K562 treated with DMSO at 1 percent for 4 hours (cell line): ENCODE data around the gene PKLR. TPM values are rescaled to one million over a fixed set of nuclear protein-coding genes. Genes with fewer than 3 reads are reported as not detected.

ENCODE experiments used
- total RNA-seq: library from RNA; unstranded; fragments of 300-600 nt; gene quantifications from 2 replicates; pipeline ENCODE4 v1.2.3, GENCODE V29; 2022; ENCODE audit not compliant: insufficient read depth

Gene PKLR
- total RNA-seq, result 25.1 and 25.8 TPM in 2 replicates

DNA sequence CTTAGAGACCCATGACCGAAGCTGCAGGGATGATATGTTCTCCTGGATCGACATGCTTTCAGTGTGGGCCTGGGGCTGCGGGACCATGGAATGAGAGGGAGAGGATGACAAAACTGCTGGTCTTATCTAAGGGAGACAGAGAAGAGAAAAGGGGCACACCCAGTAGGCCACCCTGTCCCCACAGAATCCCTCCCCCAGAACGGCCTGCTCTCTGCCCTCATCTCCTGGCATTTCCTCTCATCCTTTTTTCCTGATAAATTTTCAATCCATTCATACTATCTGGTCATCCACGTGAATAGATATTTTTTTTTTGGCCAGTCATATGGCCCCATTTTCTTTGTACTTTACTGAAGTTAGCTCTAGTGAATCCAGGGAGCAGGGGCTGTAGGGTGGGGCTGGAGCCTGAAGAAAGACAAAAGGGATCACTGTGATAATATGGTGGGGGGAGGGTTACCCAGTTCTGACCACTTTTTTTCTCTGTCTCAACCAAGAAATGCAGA is at the start of gene PKLR:
PKLR (minus strand) TSS at position 97 of the 500 bp plus-strand sequence; CDS start at position 54, 43 bp downstream.

DNA sequence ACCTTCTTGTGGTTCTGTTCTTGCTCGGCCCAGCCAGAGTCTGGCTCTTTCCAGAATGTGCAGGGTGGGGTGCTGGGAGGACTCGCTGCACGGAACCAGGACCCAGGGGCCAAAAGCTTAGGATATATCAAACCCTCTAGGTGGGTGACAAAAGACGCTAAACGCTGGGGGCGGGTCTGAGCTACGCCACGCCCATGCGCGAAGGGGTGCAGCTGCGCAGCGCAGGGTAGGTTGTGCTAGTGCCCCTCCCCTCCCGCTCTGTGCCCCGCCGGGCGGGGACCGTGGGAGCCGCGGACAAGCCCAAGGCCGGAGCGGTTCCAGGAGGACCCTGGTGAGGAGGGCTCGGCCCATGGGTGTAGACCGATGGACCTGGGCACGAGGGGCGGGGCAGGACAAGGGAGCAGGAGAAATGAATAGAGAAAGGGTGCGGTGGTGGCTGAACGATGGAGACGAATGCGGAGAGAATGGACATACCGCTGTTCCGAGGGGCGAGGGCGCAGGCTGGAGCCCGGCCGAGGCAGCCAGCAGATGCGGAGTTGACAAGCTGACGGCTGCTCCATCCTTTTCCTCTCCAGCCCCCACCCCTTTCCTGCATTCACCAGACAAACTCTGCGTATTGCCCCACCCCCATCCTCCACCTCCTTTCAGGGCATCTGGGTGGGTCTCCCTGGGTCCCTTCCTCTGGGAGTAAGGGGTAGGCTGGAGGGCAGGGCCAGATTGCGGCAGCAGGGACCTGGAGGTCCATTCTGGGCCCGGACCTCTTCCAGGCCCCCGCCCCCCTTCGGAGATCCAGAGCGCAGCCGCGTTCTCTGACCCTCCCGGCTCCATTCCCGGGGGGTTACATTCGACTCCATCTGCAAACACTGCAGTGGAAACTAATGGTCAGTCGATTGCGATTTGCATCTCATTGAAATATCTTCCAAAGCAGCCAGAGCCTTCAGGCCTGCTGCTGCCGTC is 19.7 kb upstream of the PKLR start, which contains the start of gene RUSC1:
RUSC1 (plus strand) TSS at position 234 of the 957 bp plus-strand sequence. CDS start 880 bp downstream, outside the sequence.

DNA sequence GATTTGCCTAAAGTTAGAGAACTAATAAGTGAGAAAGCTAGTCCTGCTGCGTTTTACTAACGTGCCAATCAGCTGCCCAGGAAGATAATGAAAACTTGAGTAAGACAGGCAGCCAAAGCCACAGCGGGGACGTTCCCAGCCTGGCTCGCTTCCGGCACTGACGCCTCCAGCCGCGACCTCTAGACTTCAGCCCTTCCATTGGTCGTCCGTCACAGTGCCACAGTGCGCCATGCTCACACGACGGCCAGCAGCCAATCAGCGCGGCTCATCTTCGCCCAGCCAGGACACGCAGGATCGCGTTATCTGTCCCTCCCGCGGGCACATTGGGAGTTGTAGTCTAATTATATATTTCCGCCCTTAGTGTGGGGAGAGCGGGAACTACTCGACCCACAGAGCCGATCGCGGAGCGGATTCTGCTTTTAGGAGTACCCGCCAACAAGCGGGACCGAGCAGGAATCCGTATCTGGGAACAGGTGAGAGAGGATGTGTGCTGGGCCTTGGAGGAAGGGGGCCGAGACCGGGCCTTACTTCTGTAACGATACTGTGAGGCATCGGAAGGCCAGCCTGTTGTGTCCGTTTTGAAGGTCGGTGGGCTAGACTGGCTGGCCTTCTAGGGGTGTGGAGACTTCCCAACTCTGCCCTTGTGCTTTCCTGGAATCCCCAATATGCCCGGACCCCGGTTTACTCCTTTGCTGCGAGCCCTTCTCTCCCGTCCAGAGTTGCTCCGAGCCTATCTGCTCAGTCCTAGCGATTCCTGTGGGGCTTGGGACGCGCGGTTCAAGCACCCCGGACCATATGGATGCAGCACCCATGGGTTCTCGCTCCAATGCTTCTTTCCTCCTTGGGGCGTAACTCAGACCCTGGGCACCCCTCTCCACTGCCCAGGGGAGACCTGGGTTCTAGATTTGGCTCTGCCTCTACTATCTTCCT is 7.5 kb upstream of the PKLR start, which contains the start of gene FDPS:
FDPS (plus strand) TSS at position 374 of the 930 bp plus-strand sequence. CDS start 924 bp downstream, outside the sequence.

DNA sequence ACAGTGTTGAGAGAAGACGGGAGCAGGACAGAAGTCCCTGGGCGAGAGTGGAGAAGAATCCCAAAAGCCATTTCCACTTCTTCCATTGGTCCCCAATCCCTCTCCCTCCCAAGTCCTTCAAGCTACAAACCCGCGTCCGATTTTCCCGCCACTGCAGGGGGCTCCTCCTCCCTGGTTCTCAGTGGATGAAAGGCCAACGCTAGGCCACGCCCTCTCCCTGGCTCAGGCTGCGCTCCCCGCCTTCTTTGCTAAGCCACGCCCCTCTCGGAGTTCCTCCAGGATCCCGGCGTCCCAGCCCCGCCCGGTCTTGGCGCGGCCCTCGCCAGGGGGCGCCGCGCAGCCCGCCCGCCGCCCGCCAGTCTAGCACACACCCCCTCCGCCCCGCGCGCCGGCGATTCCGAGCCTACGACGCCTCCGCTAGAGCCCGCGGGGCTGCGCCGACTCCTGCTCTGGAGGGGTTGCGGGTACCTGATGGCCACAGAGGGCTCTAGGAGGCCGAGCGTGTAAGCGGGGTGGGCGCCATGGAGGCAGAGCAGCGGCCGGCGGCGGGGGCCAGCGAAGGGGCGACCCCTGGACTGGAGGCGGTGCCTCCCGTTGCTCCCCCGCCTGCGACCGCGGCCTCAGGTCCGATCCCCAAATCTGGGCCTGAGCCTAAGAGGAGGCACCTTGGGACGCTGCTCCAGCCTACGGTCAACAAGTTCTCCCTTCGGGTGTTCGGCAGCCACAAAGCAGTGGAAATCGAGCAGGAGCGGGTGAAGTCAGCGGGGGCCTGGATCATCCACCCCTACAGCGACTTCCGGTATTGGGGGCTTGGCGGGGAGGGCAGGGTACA is 24.0 kb downstream of the PKLR start, which contains the start of gene HCN3:
HCN3 (plus strand) TSS at position 394 of the 832 bp plus-strand sequence; CDS start at position 522, 128 bp downstream.

DNA sequence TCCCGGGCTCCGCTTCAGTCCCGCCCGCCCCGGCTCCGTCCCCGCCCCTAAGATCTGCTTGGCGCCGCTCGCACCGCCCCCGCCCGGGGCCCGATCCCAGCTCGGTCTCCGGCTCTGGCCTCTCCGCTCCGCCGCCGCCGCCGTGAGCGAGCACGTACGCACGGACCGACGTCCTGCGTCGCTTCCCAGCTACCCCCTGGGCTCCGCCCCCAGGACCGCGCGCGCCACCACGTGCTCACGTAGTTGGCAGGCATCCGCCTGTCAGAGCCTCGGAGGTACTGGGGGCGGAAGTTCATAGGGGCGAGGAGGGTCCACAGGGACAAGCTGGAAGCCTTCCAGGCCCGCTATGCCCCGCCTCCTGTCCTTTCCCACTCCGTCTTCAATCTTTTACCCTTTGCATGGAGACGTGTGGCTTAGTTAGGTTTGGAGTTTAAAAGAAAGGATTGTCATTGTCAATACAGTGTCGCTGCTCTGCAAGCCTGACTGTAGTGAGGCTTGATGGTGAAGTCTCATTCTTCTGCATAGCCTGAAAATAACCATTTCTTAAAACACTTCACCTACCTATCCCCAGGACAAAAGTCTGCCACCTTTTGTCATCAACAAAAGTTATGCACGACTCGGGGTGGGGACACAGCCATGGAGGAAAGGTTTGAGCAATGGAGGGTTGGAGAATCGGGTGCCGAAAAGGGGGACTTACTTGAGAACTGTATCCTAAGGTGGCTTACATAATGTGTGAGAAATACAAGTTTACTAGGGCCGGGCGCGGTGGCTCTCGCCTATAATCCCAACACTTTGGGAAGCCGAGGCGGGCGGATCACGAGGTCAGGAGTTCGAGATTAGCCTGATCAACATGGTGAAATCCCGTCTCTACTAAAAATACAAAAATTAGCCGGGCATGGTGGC is 27.6 kb downstream of the PKLR start, which contains the start of gene CLK2:
CLK2 (minus strand) TSS at position 162 of the 903 bp plus-strand sequence. CDS start 2,527 bp downstream, outside the sequence.

DNA sequence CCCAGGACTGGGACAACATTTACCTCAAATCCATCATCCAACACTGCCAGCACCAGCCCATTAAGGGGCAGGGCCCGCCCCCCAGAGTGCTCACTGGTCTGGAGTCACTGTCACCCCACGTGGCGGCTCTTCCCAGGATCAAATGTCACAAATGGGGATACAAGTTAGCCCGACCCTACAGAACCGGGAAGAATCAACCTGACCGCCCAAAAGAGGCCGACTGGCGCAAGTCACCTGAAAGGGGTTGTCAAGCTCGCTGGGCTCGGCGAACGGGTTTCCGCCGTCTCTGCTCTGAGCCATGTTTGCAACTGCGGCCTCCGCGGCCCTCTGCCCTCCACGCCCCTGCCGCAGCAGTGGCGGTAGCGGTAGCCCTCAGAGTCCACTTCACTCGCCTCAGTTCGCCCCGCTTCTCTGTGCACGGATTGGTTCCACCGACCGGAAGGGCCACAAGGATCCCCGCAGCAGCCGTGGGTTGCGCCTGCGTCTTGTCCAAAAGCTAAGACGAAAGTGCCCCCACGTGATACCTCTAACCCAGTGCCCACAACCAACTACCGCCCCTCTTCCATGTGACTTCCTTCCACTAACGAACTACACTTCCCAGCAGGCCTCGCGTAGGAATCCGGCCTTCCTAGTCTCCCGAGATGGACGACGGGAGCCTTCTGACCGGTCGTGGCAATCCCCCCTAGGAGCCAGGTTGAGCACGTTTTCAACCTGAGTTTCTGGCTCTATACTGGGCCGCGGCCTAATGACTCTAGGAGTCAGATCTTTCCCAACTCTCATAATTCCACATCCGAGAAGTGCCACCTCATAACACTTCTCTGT is 39.2 kb downstream of the PKLR start, which contains the start of gene SCAMP3:
SCAMP3 (minus strand) TSS at position 509 of the 822 bp plus-strand sequence; CDS start at position 300, 209 bp downstream.

DNA sequence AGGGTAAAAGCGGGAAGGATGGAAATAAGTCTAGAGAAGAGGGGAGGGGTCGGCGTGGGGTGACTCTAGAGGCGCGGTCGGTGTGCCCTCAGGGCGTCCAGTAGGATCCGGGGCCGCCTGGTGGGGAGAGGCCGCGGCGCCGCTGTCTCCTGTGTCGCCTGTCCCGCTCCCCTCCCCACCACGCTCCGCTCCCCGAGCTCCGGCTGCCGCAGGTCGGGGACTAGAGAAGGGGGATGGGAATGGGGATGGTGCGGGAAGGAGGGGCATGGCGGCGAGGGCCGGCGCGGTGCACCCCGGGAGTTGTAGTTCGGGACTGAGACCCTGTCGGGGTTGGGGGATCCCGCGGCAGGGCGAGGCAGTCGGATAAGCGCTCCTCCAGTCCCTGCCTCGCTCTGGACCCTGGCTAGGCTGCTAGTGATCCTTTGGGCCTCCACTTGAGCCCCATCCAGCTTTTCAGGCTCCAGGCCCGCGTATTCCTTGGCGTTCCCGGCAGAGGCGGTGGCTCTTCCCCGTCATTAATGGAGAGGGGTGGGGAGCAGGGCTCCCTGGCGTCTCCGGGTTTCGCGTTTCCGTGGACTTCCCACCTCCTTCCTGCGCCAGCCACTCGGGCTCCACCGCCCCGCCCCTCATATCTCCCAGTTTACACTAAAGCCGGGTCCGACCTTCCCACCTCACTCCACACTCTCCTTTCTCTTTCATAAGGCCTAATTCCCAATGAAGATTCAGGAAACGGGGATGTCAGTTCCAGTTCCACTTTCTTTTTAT is 45.8 kb downstream of the PKLR start, which contains the start of gene ENTREP3:
ENTREP3 (minus strand) TSS at position 241 of the 765 bp plus-strand sequence. CDS start 606 bp downstream, outside the sequence.

Other genes starting within 250 kb of the PKLR start
- 10.5 and 16.5 TPM in 2 replicates for gene EFNA4, start 237.7 kb downstream of the PKLR start, total RNA-seq
- gene EFNA3, start 222.6 kb downstream of the PKLR start, total RNA-seq, result 3.1 and 5.9 TPM in 2 replicates
- gene EFNA1, start 173.6 kb downstream of the PKLR start, total RNA-seq, result 5.1 and 5.9 TPM in 2 replicates
- gene SLC50A1, start 165.6 kb downstream of the PKLR start, total RNA-seq, result 96.4 and 104 TPM in 2 replicates
- gene DPM3, start 160.9 kb downstream of the PKLR start, total RNA-seq, result 120 and 130 TPM in 2 replicates
- 290 and 308 TPM in 2 replicates for gene KRTCAP2, start 128.1 kb downstream of the PKLR start, total RNA-seq
- 0.40 TPM in 1 of 2 replicates, not detected in the other for gene TRIM46, start 127.6 kb downstream of the PKLR start, total RNA-seq
- 5.3 and 6.6 TPM in 2 replicates for gene THBS3, start 93.5 kb downstream of the PKLR start, total RNA-seq
- 69.3 and 70.9 TPM in 2 replicates for gene MTX1, start 92.7 kb downstream of the PKLR start, total RNA-seq
- gene ENTREP3, start 46.0 kb downstream of the PKLR start, total RNA-seq, result 30.0 and 43.2 TPM in 2 replicates
- gene SCAMP3, start 39.1 kb downstream of the PKLR start, total RNA-seq, result 109 and 131 TPM in 2 replicates
- 28.5 and 34.6 TPM in 2 replicates for gene CLK2, start 27.9 kb downstream of the PKLR start, total RNA-seq
- 3.2 and 4.2 TPM in 2 replicates for gene HCN3, start 24.0 kb downstream of the PKLR start, total RNA-seq
- 237 and 248 TPM in 2 replicates for gene FDPS, start 7.4 kb upstream of the PKLR start, total RNA-seq
- 40.3 and 62.8 TPM in 2 replicates for gene RUSC1, start 19.5 kb upstream of the PKLR start, total RNA-seq